GM21528 (cell line): ENCODE results near the gene SLC23A2.

ENCODE experiments used
- ATAC-seq: cut with Tn5 transposase; IDR thresholded peaks from one replicate; pipeline ENCODE4 v1.9.1; 2021; ENCODE audit warnings: mild to moderate bottlenecking, moderate library complexity; ENCODE audit not compliant: unreplicated experiment, low FRiP score

Gene SLC23A2

DNA sequence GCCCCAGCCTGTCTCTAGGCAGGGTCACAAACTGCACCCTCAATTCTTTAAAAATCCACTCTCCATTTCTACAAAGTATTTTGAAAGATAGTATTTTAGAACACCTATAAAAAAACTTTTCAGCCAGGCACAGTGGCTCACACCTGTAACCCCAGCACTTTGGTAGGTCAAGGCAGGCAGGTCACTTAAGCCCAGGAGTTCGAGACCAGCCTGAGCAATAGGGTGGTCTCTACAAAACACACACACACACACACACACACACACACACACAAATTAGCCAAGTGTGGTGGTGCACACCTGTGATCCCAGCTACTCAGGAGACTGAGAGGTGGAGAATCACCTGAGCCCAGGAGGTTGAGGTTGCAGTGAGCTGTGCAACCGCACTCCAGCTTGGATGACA, 30.2 kb downstream of the SLC23A2 start:
- no peak for ATAC-seq

- no peak for ATAC-seq
Observed at GRCh38 chr20:4967752-4968477, 33.4 kb downstream of the SLC23A2 start.

- no peak for ATAC-seq
Observed at GRCh38 chr20:4966826-4967751, 34.2 kb downstream of the SLC23A2 start.

DNA sequence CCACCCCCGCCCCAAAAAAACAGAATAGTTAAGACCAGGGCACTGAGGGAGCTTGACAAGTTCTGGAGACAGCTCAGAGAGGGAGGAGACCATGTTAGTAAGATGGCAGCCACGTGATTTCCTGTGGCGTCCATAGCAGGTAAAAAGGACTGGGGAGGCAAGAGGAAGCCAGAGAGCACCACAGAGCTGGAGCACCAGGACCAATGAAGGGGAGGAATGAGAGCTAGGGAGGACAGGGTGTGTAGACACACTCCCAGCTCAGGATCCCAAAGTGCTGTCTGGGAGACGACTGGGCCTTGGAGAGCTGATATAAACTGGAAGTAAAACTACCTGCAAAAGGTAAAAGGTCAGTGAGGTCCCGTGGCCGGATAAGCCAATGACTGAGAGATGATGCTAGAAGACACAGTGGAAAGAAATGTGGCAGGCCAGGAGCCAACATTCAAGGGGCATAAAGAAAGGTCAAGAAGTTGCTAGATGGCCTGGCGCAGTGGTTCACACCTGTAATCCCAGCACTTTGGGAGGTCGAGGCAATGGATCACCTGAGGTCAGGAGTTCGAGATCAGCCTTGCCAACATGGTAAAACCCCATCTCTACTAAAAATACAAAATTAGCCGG, 39.0 kb downstream of the SLC23A2 start:
- ATAC-seq: no peak

- ATAC-seq: no peak
Observed at GRCh38 chr20:4961746-4962145, 39.6 kb downstream of the SLC23A2 start.

GRCh38 chr20:4959592-4959991, 41.7 kb downstream of the SLC23A2 start:
- no peak for ATAC-seq

DNA sequence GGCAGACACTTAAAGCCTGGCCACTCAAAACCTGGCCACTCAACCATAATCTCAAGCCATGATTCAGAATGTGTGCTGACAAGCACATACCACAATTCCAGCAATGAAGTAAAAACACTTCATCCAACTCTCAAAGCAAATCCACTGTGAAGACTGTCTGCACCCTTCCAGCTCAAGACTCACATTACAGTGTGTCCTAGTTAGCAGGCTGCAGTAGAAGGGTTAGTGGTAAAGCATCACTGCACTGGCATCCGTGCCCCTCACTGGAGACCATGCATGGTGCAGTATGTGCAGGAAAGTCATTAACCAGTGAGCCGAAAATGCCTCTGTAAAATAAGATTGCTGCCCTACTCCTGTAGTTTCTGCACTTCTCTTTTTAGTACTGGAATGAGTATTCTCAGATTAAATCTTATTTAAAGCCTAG, 43.4 kb downstream of the SLC23A2 start:
- ATAC-seq: no peak

GRCh38 chr20:4957187-4957586, 44.1 kb downstream of the SLC23A2 start:
- ATAC-seq: no peak

DNA sequence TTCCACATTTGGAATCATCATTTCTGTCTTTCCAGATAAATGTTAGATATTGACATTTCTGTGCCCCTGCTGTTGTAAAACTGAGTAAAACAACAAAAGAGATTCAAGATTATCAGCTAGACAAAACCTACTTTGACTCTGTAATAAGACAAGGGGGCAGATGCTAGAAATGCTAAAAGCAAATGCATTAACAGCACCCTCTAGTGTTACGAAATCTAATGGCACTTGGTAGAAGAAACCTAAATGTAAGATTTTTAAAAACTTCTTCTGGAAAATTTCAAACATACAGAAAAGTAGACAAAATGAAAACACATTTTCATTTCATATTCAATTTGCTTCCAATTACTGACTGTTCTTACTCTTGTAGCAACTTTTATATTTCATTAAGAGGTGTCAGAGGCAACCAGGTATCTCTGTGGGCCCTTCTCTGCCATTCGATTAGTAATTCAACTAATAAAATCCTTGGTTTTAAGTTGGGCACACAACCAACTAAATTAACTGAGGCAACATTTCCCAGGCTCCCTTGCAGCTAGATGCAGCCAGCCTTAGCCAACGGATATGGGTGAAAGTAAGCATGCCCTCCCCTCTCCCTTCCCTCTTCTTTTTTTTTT, 45.0 kb downstream of the SLC23A2 start:
- ATAC-seq: no peak

GRCh38 chr20:4953881-4954280, 47.4 kb downstream of the SLC23A2 start:
- no peak for ATAC-seq

DNA sequence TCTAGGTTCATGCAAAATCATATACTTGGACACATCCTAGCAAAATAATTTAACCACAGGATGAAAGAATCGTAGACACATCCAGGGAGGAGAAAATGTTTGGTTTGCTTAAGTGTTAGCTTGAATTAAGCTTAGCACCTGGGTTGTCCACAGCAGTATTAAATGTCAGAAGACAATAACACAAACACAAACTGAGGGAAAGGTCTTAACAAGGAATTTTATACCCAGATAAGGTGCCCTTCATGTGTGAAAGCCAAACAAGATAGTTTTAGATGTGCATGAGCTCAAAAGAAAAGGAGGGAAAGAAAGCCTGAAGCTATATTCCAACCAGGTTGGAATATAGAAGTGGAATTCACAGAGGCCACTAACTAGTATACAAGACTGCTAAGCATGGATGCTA, 49.1 kb downstream of the SLC23A2 start:
- no peak for ATAC-seq

DNA sequence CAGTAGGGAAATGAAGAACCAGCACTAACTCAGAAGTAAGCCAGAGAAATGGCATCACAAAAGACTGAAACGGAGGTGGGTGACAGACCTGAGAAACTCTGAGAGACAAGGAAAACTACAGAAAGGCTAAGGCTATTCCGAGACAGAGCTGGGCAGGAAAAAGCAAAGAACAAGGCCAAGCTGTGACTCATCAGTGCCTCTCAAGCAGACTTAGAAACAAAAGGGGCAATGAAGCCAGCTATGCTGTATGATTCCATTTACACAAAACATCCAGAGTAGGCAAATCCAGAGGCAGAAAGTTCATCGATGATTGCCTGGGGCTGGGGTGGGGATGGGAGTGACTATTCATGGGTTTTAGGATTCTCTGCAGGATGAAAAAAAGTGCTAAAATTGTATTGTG, 50.0 kb downstream of the SLC23A2 start:
- no peak for ATAC-seq

- ATAC-seq: no peak
Observed at GRCh38 chr20:4950841-4951240, 50.5 kb downstream of the SLC23A2 start.

GRCh38 chr20:4950437-4950836, 50.9 kb downstream of the SLC23A2 start:
- ATAC-seq: no peak

GRCh38 chr20:4949833-4950178, 51.5 kb downstream of the SLC23A2 start:
- ATAC-seq: no peak

DNA sequence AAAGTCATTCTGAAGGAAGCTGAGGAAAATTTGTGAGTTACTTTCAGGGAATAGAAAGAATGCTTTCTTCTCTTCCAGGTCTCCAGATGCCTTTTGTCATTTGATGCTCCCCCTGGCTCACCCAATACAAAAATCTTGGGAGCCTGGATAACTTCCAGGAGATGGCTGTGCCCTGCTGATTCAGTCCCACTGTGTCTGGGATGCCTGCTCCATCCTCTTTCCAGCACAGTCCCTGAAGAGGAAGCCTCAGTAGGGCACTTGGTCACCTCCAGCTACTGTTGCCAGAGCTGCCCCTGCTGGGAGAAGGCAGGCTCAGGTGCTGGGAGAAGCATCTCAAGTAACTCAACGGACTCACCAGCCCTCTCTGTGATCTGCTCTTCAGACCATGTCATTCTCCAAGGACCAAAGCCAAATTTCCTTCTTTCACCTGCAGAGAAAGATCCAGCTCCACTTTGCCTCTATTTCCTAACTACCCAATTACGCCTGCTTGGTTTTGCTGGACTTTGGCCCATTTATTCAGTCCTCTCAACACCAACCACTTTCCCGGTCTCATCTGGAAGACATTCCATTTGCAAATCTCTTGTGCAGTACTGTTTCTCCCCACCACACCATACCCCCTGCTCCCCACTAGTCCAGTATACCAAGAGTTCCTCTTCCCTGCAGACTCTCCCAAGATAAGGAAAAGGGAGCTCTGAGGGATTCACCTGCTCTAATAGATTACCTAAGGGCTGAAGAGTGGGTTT, 53.3 kb downstream of the SLC23A2 start:
- no peak for ATAC-seq

DNA sequence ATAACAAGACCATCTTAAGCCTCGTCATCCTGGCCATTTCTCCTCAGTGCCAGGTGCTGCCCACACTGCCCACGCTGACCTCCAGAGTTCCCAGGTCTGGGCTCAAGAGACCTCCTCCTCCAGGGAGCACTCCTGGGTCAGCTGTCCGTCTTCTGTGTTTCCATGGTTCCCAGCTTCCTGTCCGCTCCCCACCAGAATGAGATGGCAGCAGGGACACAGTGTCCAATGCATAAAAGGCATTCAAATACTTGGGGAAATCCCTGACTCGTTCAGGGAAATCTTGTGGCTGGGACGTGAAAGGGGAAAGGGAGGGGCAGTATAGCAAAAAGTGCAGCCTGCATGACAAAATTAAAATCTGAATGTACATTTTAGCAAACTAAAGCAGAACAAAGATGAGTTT, 54.3 kb downstream of the SLC23A2 start:
- ATAC-seq: no peak

- no peak for ATAC-seq
Observed at GRCh38 chr20:4946585-4946984, 54.7 kb downstream of the SLC23A2 start.

DNA sequence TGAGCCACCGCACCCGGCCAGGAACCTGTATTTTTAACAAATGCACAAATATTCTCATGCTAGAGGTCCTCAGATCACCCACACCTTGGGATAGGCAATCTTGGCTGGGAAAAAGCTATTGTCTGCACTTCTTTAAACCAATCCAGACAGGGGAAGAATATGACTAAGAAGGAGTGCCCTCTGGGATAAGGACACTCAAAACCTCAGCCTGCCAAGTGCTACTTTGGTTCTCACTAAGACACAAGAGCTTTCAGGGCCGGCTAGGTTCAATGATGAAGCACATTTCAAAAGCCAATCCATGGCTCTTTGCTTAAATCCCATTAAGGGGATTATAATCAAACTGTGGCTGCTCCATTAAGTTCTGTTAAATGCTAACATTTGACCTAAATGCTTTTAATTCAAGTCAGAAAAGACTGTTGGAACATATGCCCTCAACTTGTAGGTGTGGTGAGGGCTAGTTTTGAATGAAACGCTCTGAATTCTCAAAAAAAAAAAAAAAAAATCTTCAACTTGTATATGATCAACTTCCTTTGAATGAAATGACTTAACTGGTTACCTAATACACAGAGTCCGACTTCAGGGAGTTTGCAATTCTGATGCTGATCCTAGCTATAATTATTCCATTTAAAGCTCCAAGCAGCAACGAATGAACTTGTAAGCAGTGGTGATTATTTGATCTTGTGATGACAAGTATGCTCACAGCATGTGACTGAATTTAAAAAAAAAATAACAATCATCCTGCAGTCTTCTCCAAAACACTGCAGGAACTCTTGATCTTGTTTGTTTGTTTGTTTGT, 56.6 kb downstream of the SLC23A2 start:
- ATAC-seq: no peak

DNA sequence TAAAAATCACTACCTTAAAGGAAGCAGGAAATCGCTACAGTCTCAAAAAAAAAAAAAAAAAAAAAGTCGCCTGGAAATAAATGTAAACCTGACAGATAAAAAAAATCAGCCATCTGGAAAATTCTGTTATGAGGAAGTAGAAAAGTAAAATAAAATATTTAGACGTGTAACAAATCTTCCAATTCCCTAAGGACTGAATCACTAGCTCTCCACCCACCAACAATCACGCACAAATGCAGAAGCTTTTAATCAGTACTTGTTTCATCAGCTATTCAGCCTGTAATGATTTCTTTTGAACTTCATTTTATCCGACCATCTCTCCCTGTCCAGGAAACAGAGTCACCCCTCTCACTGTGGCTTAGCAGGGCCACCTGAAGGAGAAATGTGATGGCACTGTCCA, 59.0 kb downstream of the SLC23A2 start:
- no peak for ATAC-seq
